ENCODE data around the gene NDUFB4. TPM values are rescaled to one million over a fixed set of nuclear protein-coding genes. Genes with fewer than 3 reads are reported as not detected.

The NDUFB4 gene
- polyA plus RNA-seq, 1 experiment: 183 TPM

DNA sequence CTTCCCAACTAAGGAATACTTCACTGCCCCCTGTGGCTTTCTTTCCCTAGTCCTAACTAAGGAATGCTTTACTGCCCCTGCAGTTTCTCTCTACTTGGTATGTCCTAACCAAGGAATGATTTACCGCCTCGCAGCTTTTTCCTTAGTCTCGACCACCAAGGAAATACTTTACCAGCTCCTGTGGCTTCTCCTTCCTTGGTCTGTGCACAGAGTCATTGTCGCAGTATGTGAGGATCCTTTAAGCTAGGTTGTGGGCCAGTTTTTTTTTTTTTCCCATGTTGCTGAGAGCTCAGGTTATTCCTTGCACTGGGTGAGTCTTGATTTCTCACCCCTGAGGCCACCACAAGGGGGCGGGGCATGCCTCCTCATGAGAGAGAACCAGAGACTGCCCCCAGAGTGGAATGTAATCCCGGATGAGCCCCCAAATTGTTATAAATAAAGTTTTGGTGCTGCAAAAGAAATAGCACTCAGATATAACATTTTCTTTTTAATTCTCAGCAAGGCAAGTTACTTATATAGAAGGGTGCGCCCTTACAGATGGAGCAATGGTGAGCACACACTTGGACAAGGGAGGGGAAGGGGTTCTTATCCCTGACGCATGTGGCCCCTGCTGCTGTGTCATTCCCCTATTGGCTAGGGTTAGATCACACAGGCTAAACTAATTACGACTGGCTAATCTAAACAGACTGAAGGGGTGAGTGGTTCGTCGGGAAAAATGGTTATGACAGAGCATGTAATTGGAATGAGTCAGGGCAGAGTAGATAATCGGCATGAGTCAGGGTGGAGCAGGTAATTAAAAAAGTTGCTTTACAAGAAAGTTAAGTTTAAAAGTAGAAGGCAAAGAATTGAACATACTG is 27.0 kb downstream of the NDUFB4 start:
- no peak overlapping the region for H3K4me3 ChIP-seq (ENCODE audit: low read depth, low read length)
- POLR2A ChIA-PET: no interaction called here
- H3K9me3 ChIP-seq (ENCODE audit: control insufficient read depth, insufficient read depth, low read length): peaks cover 16% of the 10 kb centered on the region
- H3K27ac ChIP-seq (ENCODE audit: low read depth, low read length): no peak overlapping the region
- no peak for DNase-seq (ENCODE audit: low read depth, low spot score)
- H3K27me3 ChIP-seq (ENCODE audit: control insufficient read depth, insufficient read depth, low read length): no peaks in the 10 kb centered on the region
- TF ChIP-seq, protein P1, sequence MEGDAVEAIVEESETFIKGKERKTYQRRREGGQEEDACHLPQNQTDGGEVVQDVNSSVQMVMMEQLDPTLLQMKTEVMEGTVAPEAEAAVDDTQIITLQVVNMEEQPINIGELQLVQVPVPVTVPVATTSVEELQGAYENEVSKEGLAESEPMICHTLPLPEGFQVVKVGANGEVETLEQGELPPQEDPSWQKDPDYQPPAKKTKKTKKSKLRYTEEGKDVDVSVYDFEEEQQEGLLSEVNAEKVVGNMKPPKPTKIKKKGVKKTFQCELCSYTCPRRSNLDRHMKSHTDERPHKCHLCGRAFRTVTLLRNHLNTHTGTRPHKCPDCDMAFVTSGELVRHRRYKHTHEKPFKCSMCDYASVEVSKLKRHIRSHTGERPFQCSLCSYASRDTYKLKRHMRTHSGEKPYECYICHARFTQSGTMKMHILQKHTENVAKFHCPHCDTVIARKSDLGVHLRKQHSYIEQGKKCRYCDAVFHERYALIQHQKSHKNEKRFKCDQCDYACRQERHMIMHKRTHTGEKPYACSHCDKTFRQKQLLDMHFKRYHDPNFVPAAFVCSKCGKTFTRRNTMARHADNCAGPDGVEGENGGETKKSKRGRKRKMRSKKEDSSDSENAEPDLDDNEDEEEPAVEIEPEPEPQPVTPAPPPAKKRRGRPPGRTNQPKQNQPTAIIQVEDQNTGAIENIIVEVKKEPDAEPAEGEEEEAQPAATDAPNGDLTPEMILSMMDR (IDR thresholded peaks at IDR 0.05; ENCODE audit: low read depth, low read length): no peak
- CTCF ChIA-PET: no interaction called here

DNA sequence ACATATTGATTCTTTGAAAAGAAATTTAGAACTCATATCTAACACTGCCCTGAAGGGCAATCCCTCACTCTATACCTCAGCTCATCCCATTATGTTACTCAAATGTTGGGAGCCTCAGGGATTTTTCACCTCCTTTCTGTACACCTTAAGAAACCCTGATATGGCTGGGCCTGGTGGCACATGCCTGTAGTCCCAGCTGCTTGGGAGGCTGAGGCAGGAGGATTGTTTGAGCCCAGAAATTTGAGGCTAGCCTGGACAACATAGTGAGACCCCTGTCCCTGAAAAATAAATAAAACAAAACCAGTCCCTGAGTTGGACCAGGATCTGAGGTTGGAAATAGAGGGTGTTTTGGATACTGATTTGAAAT is 27.6 kb downstream of the NDUFB4 start:
- ChIA-PET CTCF (no interaction called here), POLR2A (no interaction called here)
- no peak overlapping the region for H3K27ac ChIP-seq (ENCODE audit: low read depth, low read length)
- DNase-seq (ENCODE audit: low read depth, low spot score): no peak
- TF ChIP-seq, protein P1 (IDR thresholded peaks at IDR 0.05; ENCODE audit: low read depth, low read length): no peak
- H3K9me3 ChIP-seq (ENCODE audit: control insufficient read depth, insufficient read depth, low read length): peaks cover 16% of the 10 kb centered on the region
- no peak overlapping the region for H3K4me3 ChIP-seq (ENCODE audit: low read depth, low read length)
- H3K27me3 ChIP-seq (ENCODE audit: control insufficient read depth, insufficient read depth, low read length): no peaks in the 10 kb centered on the region

DNA sequence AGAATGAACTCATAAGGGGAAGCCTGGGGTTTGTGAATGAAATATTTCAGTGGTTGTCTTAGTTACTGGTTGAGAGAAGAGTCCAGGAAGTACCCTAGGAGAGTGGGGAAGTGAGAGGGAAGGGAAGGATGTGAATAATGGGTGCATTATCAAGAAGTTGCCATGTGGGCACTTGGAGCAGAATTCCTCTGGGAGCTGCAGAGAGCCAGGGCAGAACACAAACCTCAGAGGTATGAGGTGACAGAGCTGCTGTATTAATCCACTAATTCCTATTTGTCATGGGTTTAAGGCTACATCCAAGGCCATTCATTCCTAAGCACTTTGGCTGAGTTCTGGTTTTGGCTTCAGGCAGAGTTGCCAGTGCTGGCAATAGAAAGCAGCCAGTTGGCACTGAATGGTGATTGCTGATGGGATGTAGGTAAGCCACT is 29.0 kb downstream of the NDUFB4 start:
- POLR2A ChIA-PET: no interaction called here

DNA sequence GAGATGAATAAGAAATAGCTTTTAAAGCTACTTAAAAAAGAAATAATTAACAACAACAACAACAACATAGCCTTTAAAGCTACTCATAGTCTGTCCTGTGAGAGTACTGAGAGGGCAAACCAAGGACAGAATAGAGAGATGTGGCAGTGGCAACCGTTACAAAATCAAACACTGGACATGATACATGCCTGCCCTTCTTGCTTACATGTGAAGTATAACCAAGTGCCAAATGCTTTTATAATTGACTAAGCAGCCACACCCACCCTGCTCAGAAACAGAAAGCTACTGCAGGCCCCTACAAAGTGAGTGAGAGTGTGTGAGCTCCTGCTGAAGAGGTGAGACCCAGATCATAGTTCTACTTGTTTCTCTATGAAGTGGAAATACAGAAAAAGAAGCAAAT is 38.4 kb downstream of the NDUFB4 start:
- no peak for DNase-seq (ENCODE audit: low read depth, low spot score)
- ChIA-PET CTCF (no interaction called here), POLR2A (no interaction called here)

More for the DNA sequence above, 29.0 kb downstream of the NDUFB4 start:
- Histone ChIP-seq H3K4me3 (ENCODE audit: low read depth, low read length) (no peak overlapping the region), H3K9me3 (ENCODE audit: control insufficient read depth, insufficient read depth, low read length) (peaks cover 16% of the 10 kb centered on the region), H3K27me3 (ENCODE audit: control insufficient read depth, insufficient read depth, low read length) (no peaks in the 10 kb centered on the region), H3K27ac (ENCODE audit: low read depth, low read length) (no peak overlapping the region)
- no peak for DNase-seq (ENCODE audit: low read depth, low spot score)
- CTCF ChIA-PET: no interaction called here
- TF ChIP-seq, protein P1 (IDR thresholded peaks at IDR 0.05; ENCODE audit: low read depth, low read length): no peak

DNA sequence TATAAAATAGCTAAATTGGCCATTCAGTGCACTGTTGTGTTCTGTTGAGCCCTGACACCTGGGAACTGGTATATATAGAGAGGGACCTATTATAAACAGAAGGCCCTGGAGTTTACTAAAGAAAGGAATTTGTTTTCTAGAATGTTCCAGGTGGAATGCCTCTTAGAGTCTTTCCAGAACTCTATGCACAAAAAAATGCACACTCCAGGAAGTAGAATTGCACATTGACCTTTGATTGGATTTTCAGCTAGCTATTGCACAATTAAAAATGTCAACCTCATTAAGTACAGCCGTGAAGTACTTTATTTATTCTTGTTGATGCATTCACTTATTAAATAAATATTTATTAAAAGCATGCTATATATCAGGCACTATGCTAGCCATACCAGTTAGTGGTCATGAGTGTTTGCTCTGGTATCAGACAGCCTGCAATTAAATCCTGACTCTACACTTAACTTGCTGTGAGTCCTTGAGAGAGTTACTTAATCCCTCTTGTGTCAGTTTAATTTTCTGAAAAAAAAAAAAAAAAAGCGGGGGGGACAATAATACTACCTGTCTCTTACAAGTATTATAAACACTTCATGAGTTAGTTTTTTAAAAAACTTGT is 40.8 kb downstream of the NDUFB4 start:
- no peak overlapping the region for H3K4me3 ChIP-seq (ENCODE audit: low read depth, low read length)
- DNase-seq (ENCODE audit: low read depth, low spot score): no peak
- peaks cover 2% of the 10 kb centered on the region for H3K27me3 ChIP-seq (ENCODE audit: control insufficient read depth, insufficient read depth, low read length)
- POLR2A ChIA-PET: no interaction called here
- TF ChIP-seq, protein P1 (IDR thresholded peaks at IDR 0.05; ENCODE audit: low read depth, low read length): no peak
- CTCF ChIA-PET: no interaction called here
- H3K9me3 ChIP-seq (ENCODE audit: control insufficient read depth, insufficient read depth, low read length): no peaks in the 10 kb centered on the region
- no peak overlapping the region for H3K27ac ChIP-seq (ENCODE audit: low read depth, low read length)

More for the DNA sequence above, 38.4 kb downstream of the NDUFB4 start:
- H3K9me3 ChIP-seq (ENCODE audit: control insufficient read depth, insufficient read depth, low read length): no peaks in the 10 kb centered on the region
- no peaks in the 10 kb centered on the region for H3K27me3 ChIP-seq (ENCODE audit: control insufficient read depth, insufficient read depth, low read length)
- no peak overlapping the region for H3K4me3 ChIP-seq (ENCODE audit: low read depth, low read length)
- H3K27ac ChIP-seq (ENCODE audit: low read depth, low read length): no peak overlapping the region
- TF ChIP-seq, protein P1 (IDR thresholded peaks at IDR 0.05; ENCODE audit: low read depth, low read length): no peak
